ENCODE data around the gene NGEF.

GRCh38 chr2:233034091-233034882 is 21.2 kb upstream of the NGEF start:
- no peak for TF ChIP-seq PCBP1 (IDR thresholded peaks at IDR 0.05; ENCODE audit: low read depth, low read length, poor library complexity, severe bottlenecking)
- TF ChIP-seq, protein P1, sequence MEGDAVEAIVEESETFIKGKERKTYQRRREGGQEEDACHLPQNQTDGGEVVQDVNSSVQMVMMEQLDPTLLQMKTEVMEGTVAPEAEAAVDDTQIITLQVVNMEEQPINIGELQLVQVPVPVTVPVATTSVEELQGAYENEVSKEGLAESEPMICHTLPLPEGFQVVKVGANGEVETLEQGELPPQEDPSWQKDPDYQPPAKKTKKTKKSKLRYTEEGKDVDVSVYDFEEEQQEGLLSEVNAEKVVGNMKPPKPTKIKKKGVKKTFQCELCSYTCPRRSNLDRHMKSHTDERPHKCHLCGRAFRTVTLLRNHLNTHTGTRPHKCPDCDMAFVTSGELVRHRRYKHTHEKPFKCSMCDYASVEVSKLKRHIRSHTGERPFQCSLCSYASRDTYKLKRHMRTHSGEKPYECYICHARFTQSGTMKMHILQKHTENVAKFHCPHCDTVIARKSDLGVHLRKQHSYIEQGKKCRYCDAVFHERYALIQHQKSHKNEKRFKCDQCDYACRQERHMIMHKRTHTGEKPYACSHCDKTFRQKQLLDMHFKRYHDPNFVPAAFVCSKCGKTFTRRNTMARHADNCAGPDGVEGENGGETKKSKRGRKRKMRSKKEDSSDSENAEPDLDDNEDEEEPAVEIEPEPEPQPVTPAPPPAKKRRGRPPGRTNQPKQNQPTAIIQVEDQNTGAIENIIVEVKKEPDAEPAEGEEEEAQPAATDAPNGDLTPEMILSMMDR (IDR thresholded peaks at IDR 0.05 in 2 of 3, conservative IDR thresholded peaks at IDR 0.05 in 1 of 3; ENCODE audit: insufficient read depth in 2 of 3, low read depth in 1 of 3, low read length in 3 of 3) = no peak
- no peak for TF ChIP-seq POLR2A (conservative IDR thresholded peaks at IDR 0.05)
- no peak for TF ChIP-seq KDM1A (IDR thresholded peaks at IDR 0.05)
- TF ChIP-seq, protein P2, sequence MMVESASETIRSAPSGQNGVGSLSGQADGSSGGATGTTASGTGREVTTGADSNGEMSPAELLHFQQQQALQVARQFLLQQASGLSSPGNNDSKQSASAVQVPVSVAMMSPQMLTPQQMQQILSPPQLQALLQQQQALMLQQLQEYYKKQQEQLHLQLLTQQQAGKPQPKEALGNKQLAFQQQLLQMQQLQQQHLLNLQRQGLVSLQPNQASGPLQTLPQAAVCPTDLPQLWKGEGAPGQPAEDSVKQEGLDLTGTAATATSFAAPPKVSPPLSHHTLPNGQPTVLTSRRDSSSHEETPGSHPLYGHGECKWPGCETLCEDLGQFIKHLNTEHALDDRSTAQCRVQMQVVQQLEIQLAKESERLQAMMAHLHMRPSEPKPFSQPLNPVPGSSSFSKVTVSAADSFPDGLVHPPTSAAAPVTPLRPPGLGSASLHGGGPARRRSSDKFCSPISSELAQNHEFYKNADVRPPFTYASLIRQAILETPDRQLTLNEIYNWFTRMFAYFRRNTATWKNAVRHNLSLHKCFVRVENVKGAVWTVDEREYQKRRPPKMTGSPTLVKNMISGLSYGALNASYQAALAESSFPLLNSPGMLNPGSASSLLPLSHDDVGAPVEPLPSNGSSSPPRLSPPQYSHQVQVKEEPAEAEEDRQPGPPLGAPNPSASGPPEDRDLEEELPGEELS (CRISPR knock-in tag; IDR thresholded peaks at IDR 0.05; ENCODE audit: borderline replicate concordance) = no peak
- TF ChIP-seq DMBX1 (CRISPR knock-in tag; IDR thresholded peaks at IDR 0.05; ENCODE audit: borderline replicate concordance) = no peak
- no peak for TF ChIP-seq RNF219 (CRISPR knock-in tag; IDR thresholded peaks at IDR 0.05)
- no peak for TF ChIP-seq ZNF146 (CRISPR knock-in tag; IDR thresholded peaks at IDR 0.05; ENCODE audit: unreplicated experiment)
- TF ChIP-seq ZBED1 (IDR thresholded peaks at IDR 0.05) = no peak
- TF ChIP-seq, protein P3, sequence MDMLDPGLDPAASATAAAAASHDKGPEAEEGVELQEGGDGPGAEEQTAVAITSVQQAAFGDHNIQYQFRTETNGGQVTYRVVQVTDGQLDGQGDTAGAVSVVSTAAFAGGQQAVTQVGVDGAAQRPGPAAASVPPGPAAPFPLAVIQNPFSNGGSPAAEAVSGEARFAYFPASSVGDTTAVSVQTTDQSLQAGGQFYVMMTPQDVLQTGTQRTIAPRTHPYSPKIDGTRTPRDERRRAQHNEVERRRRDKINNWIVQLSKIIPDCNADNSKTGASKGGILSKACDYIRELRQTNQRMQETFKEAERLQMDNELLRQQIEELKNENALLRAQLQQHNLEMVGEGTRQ (CRISPR knock-in tag; IDR thresholded peaks at IDR 0.05) = no peak
- no peak for TF ChIP-seq SRSF1 (IDR thresholded peaks at IDR 0.05; ENCODE audit: low read depth, low read length)
- no peak for TF ChIP-seq HNRNPUL1 (IDR thresholded peaks at IDR 0.05; ENCODE audit: low read length)

Measured in K562 (cell line).